CD4-positive, alpha-beta T cell treated with Interleukin-4 for 1 hour (primary cell): ENCODE results near the gene FLVCR2.
A peak's percentile ranks its signal among the peaks of the same experiment; 100 is the strongest.

ENCODE experiments used
- DNase-seq, 2 donors: peaks; one replicate each; pipeline ENCODE4 v3.0.0-alpha.2; 2020 to 2022

Gene FLVCR2

DNA sequence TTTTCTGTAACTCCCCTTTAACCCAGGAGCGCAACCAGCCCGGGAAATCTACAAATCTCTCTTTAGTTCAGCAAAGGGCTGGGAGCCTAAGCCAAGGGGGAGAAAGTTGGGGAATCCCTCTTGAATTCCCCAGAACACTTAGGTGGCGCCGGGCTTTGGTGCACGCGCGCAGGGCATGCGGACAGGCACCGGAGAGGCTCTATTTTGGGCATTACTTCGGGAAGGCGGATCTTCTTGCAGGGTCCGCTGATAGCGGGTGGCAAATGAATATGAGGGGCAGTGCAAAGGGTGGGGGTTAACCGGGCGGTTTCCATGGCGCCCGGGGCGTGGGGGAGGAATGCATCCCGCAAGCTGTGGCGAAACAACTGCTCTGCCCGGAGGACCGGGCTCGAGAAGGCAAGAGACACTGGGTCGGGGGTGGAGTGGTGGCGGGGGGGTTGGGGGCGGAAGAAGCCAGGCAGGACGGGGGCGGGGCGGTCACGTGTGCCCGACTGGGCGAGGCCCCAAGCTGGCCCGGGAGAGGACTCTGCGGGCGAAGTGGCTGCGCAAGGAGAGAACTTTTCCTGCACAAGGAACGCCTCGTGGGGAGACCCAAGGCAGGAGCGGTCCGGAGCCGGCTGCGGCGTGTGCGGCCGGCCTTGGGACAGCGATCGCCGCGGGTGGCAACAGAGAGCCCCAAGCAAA is at the start of gene FLVCR2:
Gene FLVCR2, plus strand, starts transcription at position 519 of the 684 bp plus-strand sequence. CDS start 353 bp downstream, outside the sequence.
- DNase-seq: peak; percentile 56 to 57

GRCh38 chr14:75531256-75531655 is 47.2 kb upstream of the FLVCR2 start:
- no peak for DNase-seq

DNA sequence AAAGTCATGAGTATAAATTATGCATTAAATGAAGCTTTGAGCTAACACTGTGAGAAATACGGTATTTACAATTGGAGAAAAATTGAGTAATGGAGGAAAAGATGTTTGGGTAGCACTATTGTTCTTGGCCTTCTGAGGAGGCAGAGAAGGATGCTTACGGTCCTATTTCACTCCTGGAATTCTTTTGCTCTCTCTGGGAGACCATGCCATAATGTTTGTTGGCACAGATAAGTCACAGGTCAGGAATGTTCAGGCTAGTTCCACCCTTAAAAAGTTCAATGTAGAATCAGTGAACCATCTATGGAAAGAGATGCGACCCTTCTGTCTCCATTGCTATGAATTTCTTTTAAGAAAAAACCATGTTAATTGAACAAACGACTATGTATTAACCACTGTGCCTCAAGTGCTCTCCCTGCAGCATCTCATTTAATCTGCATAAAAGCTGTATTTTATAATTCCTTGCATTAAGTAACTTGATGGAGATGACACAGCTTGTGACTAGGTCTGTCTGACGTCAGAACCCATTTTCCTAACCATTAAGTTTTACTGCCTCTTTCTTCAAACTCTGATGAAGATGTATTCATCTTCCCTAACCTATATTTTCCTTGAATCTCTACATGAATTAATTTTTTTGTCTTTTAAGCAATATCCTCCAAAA is 46.6 kb upstream of the FLVCR2 start:
- DNase-seq: no peak

DNA sequence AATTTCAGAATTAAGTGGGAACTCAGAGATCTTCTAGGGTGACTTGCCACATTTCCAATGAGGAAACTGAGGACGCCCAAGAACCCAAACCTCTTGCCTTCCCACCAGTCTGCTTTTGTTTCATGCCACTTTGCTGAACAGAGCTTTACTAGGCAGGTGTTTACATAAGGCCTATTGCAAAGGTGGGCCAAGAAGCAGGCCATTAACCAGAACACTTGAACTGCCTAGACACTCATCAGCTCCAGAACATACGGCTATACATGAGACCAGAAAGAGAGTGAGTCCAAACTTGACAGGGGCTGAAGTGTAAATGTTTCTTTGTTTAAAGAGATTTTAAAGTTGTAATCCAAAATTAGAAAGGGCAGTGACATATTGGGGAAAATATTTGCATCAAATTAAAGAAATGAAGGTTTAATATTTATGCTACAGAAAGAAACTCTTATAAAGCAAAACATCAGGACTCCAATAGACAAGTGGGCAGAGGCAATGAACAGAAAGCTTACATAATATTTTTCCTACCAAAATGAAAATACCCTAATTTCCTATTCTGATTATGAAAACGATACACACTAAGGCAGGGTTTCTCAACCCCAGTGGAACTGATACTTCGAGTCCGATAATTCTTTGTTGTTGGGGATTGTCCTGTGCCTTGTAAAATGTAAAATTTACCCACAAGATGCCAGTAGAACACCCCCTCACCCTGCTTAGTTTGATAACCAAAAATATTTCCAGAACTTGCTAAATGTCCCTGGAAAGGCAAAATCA is 44.4 kb upstream of the FLVCR2 start:
- no peak for DNase-seq

DNA sequence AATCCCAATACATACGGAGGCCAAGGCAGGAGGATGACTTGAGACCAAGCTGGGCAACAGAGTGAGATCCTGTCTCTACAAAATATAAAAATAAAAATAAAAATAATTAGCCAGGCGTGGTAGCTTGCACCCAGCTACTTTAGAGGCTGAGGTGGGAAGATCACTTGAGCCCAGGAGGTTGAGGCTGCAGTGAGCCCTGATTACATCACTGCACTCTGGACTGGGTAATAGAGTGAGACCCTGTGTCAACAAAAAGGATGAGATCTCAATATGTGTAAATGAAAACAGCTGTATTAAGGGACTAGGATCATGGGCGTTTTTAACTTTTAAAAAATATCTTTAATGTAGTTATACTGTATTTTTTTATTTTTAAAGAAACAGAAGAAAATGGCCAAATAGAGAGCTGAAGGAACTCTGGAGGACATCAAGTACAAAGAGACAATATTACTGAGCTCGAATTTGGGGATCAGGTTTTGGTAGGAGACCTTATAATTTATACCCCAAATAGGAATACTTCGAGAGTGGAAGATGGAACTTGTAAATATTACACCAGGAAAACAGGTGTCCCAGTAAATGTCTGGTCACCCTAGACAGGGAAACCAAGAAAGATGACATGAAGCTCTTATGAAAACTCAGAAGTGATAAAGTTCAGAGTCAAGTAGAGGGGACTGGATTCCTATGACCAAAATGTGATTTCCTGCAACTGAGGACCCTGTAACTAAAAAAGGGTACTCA is 43.1 kb upstream of the FLVCR2 start:
- DNase-seq: no peak

DNA sequence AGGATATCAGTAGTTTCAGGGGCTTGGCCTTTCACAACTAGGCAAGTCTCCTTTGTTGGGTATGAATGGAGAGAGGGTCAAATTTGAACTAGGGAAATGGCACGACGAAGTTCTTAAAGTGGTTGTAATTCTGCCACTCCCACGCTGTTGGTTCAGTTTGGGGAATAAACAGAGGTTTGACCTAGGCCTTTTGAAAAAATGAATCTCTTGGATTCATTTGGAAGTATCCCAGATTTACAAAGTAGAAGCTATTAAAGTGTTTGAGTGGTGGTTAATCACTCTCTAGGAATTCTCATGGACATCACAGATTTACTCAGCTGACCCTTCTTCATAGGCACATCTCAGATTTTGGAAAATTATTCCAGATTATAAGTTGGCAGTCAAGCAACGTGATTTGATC is 41.3 kb upstream of the FLVCR2 start:
- DNase-seq: no peak

DNA sequence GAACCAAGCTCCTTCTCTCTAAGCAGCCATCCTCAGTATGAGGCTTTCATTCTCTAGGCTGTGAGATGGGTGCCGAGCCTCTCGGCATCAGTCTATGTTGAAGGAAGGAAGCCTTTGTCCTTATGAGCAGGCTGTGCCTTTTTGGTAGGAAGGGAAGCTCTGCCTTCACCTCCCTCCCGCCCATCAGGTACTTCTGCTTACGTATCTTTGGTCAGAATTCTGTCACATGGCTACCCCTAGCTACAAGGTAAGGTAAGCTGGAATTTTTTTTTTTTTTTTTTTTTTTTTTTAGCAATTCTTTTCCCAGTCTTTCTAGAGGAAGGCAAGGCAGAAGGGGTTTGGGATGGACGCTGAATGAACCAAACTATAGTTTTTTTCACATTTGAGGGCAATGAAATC is 39.3 kb upstream of the FLVCR2 start:
- DNase-seq: peak in 1 of 2 donors; percentile 43

- DNase-seq: peak; percentile 36 to 65
Observed at GRCh38 chr14:75539561-75540478, 38.6 kb upstream of the FLVCR2 start.

- DNase-seq: no peak
Observed at GRCh38 chr14:75540479-75540851, 38.0 kb upstream of the FLVCR2 start.

DNA sequence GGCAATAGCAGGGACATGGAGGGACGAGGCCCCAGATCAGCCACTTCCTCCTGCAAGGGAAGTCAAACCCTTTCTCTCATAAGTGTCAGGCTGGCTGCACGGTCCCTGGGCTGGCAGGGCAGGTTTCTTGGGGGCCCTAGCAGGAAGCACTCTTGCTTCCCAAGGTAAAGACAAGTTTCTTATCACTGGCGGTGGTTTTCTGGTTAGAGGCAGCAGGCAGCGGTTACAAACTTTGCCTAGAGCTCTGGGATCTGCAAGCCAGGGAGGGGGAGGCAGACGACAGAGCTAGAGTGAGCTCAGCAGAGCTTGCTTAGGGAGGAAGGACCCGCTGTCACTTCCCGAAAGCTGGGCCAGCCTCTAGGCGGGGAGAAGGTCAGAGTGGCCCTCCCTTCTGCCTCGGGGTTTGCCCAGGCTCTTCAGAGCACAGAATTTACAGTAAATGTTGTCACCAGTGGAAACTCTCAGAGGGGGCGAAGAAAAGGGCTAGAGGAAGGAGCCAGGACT is 35.8 kb upstream of the FLVCR2 start:
- peak; percentile 82 to 84 for DNase-seq

DNA sequence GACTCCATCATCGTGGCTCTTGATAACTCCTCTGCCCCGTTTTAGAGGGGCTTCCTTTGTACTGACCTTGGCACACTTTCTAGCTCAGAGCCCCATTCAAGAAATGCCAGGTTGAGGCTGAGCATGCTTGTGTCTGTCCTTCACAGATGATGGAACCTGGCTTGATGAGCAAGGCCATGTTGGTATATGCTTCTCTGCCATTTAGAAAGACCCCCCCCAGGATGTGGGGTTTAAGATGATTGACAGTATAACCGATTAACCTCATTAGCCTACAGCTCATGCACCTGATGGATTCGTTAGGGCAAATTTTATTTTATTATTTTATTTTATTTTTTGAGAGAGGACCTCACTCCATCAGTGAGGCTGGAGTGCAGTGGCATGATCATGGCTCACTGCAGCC is 35.2 kb upstream of the FLVCR2 start:
- DNase-seq: no peak

- DNase-seq: no peak
Observed at GRCh38 chr14:75543786-75544185, 34.6 kb upstream of the FLVCR2 start.

- no peak for DNase-seq
Observed at GRCh38 chr14:75545907-75546306, 32.5 kb upstream of the FLVCR2 start.

DNA sequence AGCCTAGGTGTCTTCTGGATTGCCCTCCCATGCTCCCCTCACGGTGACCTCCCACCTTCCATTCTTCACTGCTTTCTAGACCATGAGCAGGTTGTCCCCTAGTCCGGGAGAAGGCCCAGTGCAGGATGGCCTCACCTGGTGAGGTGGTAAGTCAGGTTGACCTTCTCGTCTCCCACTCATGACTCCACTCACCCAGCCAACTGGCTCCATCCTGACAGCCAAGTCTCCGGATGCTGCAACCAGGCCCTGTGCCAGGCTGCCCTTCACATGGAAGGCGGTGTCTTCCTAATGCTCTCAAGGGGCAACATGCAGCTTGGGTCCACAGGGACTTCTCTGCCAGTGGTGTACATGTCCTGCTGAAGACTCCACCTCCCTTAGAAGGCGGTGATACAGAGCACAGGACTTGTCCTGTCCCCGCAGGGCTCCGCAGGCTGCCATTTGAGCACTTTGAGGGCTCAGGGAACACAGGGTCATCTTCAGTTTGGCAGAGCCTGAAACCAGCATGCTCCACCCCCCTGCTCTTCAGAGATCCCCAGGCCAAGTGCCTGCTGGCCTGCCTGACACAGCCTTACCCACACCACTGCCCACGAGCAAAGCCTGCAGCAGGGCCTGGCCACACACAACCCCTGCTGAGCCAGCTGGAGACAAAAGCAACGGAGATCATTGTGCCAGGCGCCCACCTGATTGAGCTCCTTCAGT is 30.7 kb upstream of the FLVCR2 start:
- DNase-seq: no peak

DNA sequence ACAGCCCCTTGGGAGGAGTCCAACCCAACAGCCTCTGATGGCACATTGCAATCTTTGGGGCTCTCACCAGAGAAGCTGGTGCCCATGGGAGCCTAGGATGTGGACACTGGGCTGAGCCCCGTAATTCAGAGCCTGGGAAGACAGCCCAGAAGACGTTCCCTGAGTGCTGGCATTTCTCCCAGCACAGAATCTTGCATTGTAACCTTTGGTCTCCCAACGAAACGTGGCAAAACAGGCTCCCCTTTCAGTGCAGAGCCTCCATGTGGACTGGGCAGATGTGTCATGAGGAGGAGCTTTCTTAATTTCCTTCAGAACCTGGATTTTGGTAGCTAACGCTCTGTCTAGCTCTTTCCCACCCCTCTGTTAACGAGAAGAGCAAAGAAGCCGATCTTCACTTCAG is 29.9 kb upstream of the FLVCR2 start:
- DNase-seq: no peak

DNA sequence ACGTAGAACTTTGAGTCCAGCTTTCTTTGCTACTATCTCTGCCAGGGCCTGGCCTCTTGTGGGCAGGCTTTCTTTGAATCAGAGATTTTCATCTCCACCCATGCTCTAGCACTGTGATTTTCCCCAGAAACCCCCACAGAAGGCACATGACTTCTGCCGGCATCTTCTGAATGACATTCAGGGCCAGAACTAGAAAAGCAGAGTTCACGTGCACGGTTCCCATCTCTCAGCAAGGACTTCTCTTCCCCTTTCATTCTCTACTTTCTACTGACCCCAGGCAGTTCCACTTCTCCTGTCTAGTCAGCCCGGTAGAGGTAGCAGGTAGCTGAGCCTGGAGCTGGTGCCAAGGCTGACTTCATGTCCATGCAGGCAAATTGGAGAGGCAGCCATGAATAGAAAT is 29.3 kb upstream of the FLVCR2 start:
- no peak for DNase-seq

DNA sequence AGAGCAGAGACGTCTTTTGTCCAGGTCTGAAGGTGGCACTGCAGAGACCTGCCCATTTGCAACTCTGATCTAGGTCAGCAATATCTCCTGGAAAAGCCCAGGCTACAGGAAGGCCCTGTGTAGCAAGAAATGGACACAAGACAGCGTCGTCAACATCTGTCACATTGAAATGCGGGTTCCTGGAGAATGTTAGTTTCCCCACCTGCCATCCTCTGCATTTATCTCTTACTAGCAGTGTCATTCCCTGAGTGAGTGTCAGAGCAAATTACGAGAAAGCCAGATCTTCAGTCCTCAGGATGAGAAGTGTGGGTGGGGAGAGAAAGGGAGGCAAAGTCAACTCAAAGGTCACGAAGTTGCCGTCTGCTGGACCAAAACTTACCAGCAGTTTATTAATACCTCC is 27.4 kb upstream of the FLVCR2 start:
- no peak for DNase-seq

GRCh38 chr14:75553157-75553556 is 25.3 kb upstream of the FLVCR2 start:
- DNase-seq: no peak

- DNase-seq: no peak
Observed at GRCh38 chr14:75553761-75554364, 24.6 kb upstream of the FLVCR2 start.

DNA sequence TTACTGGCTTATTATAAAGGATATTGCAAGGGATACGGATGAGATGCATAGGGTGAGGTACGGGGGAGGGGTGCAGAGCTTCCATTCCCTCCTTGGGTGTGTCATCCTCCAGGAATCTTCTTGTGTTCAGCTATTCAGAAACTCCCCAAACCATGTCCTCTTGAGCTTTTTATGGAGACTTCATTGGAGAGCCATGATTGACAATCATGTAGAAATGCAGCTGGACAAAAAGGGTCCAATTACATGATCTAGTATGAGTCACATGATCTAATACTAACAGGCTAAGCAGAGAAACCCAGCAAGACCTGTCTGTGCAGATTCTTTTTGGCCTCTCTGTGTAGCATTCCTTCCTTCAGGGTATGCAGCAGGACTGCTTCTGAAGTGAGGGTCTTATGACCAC is 23.9 kb upstream of the FLVCR2 start:
- no peak for DNase-seq

- DNase-seq: no peak
Observed at GRCh38 chr14:75558440-75558839, 20.0 kb upstream of the FLVCR2 start.
